ENCODE results near the gene XRCC6. TPM values are rescaled to one million over a fixed set of nuclear protein-coding genes. Genes with fewer than 3 reads are reported as not detected.

XRCC6 gene
- total and polyA plus RNA-seq, 2 of the 13 experiments (the other 11 are each of a cell fraction or from before 2014, with no cell fraction given) = 124 to 625 TPM

DNA sequence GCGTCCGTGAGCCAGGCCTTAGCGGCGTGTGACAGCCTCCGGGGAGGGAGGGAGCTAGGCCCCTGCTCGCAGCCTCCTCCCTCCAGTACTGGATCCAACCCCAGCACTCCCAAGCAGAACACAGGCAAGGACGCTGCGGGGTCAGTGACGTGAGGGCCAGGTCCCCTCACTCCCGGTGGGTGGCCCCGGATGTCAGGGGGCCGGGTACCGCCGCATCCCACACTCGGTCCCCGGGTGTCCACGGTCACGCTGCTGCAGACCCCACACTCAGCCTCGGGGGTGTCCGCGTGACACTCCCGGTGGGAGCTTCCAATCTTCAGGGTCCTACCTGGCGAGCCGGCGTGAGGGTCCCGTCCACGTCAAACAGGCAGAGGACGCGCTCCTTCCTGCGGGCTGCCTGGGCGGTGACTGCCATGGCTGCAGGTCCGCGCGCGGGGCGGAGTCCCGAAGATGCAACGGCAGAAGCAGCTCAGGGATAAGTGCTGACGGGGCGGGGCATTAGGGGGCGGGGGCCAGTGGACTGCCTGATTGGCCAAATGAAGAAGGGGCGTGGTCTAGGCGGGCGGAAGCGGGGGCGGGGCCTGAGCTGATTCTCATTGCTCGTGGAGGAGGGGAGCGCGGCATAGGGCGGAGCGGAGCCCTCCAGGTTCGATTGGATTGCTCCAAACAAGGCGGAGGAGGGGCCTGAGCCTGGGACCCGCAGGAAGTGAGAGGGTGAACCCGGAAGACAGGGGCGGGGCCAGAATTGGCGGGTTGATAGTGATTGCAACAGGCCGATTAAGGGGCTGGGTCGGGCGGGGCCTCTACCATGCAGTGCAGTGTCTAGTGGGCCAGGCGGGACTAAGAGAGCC is 31.5 kb upstream of the XRCC6 start, which contains the start of gene PMM1 (continued):
- TF ChIP-seq JUN (CRISPR knock-in tag; IDR thresholded peaks at IDR 0.05) (no peak), CEBPB (IDR thresholded peaks at IDR 0.05; ENCODE audit: borderline replicate concordance, low read depth, low read length) (peak; percentile 93), ATF7 (IDR thresholded peaks at IDR 0.05) (no peak), ATF7 (CRISPR knock-in tag; IDR thresholded peaks at IDR 0.05) (no peak), NFRKB (IDR thresholded peaks at IDR 0.05) (no peak), SETDB1 (CRISPR knock-in tag; IDR thresholded peaks at IDR 0.05; ENCODE audit: borderline replicate concordance) (no peak), ZSCAN25 (CRISPR knock-in tag; IDR thresholded peaks at IDR 0.05) (no peak), SAFB2 (CRISPR knock-in tag; IDR thresholded peaks at IDR 0.05; ENCODE audit: borderline replicate concordance, low read depth) (no peak), ZNF558 (CRISPR knock-in tag; IDR thresholded peaks at IDR 0.05; ENCODE audit: borderline replicate concordance) (no peak), ZNF660 (CRISPR knock-in tag; IDR thresholded peaks at IDR 0.05; ENCODE audit: borderline replicate concordance, low read depth) (no peak), RARA (CRISPR knock-in tag; IDR thresholded peaks at IDR 0.05) (peak; percentile 6; the same call in 1 of the 2 replicates)
- TF ChIP-seq, protein P1, sequence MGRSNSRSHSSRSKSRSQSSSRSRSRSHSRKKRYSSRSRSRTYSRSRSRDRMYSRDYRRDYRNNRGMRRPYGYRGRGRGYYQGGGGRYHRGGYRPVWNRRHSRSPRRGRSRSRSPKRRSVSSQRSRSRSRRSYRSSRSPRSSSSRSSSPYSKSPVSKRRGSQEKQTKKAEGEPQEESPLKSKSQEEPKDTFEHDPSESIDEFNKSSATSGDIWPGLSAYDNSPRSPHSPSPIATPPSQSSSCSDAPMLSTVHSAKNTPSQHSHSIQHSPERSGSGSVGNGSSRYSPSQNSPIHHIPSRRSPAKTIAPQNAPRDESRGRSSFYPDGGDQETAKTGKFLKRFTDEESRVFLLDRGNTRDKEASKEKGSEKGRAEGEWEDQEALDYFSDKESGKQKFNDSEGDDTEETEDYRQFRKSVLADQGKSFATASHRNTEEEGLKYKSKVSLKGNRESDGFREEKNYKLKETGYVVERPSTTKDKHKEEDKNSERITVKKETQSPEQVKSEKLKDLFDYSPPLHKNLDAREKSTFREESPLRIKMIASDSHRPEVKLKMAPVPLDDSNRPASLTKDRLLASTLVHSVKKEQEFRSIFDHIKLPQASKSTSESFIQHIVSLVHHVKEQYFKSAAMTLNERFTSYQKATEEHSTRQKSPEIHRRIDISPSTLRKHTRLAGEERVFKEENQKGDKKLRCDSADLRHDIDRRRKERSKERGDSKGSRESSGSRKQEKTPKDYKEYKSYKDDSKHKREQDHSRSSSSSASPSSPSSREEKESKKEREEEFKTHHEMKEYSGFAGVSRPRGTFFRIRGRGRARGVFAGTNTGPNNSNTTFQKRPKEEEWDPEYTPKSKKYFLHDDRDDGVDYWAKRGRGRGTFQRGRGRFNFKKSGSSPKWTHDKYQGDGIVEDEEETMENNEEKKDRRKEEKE (IDR thresholded peaks at IDR 0.05) = no peak
- TF ChIP-seq, protein P2, sequence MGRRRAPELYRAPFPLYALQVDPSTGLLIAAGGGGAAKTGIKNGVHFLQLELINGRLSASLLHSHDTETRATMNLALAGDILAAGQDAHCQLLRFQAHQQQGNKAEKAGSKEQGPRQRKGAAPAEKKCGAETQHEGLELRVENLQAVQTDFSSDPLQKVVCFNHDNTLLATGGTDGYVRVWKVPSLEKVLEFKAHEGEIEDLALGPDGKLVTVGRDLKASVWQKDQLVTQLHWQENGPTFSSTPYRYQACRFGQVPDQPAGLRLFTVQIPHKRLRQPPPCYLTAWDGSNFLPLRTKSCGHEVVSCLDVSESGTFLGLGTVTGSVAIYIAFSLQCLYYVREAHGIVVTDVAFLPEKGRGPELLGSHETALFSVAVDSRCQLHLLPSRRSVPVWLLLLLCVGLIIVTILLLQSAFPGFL (CRISPR knock-in tag; IDR thresholded peaks at IDR 0.05) = no peak
- TF ChIP-seq, protein P3, sequence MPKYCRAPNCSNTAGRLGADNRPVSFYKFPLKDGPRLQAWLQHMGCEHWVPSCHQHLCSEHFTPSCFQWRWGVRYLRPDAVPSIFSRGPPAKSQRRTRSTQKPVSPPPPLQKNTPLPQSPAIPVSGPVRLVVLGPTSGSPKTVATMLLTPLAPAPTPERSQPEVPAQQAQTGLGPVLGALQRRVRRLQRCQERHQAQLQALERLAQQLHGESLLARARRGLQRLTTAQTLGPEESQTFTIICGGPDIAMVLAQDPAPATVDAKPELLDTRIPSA (CRISPR knock-in tag; IDR thresholded peaks at IDR 0.05; ENCODE audit: borderline replicate concordance) = no peak
- TF ChIP-seq, protein P4, sequence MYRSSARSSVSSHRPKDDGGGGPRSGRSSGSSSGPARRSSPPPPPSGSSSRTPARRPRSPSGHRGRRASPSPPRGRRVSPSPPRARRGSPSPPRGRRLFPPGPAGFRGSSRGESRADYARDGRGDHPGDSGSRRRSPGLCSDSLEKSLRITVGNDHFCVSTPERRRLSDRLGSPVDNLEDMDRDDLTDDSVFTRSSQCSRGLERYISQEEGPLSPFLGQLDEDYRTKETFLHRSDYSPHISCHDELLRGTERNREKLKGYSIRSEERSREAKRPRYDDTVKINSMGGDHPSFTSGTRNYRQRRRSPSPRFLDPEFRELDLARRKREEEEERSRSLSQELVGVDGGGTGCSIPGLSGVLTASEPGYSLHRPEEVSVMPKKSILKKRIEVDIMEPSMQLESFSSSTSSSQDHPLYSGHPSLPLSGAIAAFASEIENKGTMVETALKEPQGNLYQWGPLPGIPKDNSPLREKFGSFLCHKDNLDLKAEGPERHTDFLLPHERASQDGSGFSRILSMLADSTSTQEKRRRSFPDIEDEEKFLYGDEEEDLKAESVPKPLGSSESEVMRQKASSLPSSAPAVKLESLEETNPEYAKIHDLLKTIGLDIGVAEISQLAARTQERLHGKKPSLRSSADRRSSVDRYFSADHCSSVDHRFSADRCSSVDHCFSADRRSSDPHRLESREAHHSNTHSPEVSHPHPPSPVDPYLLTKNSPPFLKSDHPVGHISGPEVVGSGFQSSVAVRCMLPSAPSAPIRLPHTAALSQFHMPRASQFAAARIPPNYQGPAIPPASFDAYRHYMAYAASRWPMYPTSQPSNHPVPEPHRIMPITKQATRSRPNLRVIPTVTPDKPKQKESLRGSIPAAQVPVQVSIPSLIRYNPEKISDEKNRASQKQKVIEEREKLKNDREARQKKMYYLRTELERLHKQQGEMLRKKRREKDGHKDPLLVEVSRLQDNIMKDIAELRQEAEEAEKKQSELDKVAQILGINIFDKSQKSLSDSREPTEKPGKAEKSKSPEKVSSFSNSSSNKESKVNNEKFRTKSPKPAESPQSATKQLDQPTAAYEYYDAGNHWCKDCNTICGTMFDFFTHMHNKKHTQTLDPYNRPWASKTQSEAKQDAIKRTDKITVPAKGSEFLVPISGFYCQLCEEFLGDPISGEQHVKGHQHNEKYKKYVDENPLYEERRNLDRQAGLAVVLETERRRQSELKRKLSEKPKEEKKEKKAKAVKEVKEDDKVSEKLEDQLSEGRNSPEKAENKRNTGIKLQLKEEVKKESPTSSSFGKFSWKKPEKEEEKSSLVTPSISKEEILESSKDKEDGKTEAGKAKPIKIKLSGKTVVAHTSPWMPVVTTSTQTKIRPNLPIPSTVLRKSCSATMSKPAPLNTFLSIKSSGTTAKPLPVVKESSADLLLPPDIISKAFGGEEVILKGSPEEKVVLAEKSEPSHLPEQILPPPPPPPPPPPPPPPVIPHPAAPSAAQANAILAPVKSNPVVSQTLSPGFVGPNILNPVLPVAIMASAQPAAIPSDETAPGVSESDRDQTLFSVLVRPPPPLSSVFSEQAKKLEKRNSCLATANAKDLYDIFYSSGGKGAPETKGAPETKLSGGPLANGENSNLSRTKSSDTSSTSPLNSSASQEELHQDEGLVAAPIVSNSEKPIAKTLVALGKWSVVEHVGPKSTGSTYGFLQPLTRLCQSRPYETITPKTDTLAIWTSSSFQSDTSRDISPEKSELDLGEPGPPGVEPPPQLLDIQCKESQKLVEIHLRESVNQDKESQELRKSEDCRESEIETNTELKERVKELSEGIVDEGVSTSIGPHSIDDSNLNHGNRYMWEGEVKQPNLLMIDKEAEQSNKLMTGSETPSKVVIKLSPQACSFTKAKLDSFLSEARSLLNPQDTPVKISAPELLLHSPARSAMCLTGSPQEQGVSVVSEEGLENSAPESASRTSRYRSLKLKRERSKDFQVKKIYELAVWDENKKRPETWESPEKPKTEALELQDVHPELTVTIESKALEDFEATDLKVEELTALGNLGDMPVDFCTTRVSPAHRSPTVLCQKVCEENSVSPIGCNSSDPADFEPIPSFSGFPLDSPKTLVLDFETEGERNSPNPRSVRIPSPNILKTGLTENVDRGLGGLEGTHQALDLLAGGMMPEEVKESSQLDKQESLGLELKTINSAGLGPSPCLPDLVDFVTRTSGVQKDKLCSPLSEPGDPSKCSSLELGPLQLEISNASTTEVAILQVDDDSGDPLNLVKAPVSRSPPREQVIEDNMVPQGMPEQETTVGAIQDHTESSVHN (CRISPR knock-in tag; IDR thresholded peaks at IDR 0.05) = no peak
